Ishikawa (cell line): ENCODE data around the gene PEPD.

ENCODE experiments used
- CEBPB ChIP-seq: IDR thresholded peaks from 2 replicates; pipeline ENCODE4 v1.6.1; 2012
- CREB1 ChIP-seq: IDR thresholded peaks from 2 replicates; pipeline ENCODE4 v1.6.1; 2012; ENCODE audit warnings: low read depth
- EGR1 ChIP-seq: IDR thresholded peaks from 2 replicates; pipeline ENCODE4 v1.6.1; 2012
- EP300 ChIP-seq: IDR thresholded peaks from 2 replicates; pipeline ENCODE4 v1.6.1; 2012; ENCODE audit warnings: borderline replicate concordance
- FOXM1 ChIP-seq: IDR thresholded peaks from 2 replicates; pipeline ENCODE4 v1.6.1; 2012; ENCODE audit warnings: low read depth, borderline replicate concordance
- MAX ChIP-seq: IDR thresholded peaks from 2 replicates; pipeline ENCODE4 v1.6.1; 2012
- NFIC ChIP-seq: IDR thresholded peaks from 2 replicates; pipeline ENCODE4 v1.6.1; 2012
- RAD21 ChIP-seq: IDR thresholded peaks from 2 replicates; pipeline ENCODE4 v1.6.1; 2012; ENCODE audit warnings: low read depth
- REST ChIP-seq: IDR thresholded peaks from 2 replicates; pipeline ENCODE4 v1.6.1; 2012; ENCODE audit warnings: low read depth, mild to moderate bottlenecking
- TAF1 ChIP-seq: IDR thresholded peaks from 2 replicates; pipeline ENCODE4 v1.6.1; 2012; ENCODE audit warnings: low read depth, mild to moderate bottlenecking
- TCF12 ChIP-seq: IDR thresholded peaks from 2 replicates; pipeline ENCODE4 v1.6.1; 2012; ENCODE audit warnings: low read depth
- TEAD4 ChIP-seq: IDR thresholded peaks from 2 replicates; pipeline ENCODE4 v1.6.1; 2012
- USF1 ChIP-seq: IDR thresholded peaks from 2 replicates; pipeline ENCODE4 v1.6.1; 2012
- YY1 ChIP-seq: IDR thresholded peaks from 2 replicates; pipeline ENCODE4 v1.6.1; 2012; ENCODE audit warnings: low read depth
- ZBTB7A ChIP-seq: IDR thresholded peaks from 2 replicates; pipeline ENCODE4 v1.6.1; 2012; ENCODE audit warnings: low read depth

The PEPD gene

GRCh38 chr19:33518541-33518940, 3.0 kb downstream of the PEPD start:
- TF ChIP-seq EGR1 (no peak), REST (no peak), EP300 (no peak), CEBPB (no peak), NFIC (no peak), ZBTB7A (no peak), TEAD4 (no peak), TCF12 (no peak), TAF1 (no peak), FOXM1 (no peak)

- TF ChIP-seq FOXM1, result no peak
- TF ChIP-seq EP300, result no peak
Observed at GRCh38 chr19:33517922-33518321, 3.7 kb downstream of the PEPD start.

GRCh38 chr19:33515921-33516320, 5.7 kb downstream of the PEPD start:
- TF ChIP-seq RAD21, result no peak
- TF ChIP-seq EP300, result no peak
- no peak for TF ChIP-seq CREB1
- TF ChIP-seq MAX, result no peak
- no peak for TF ChIP-seq FOXM1
- no peak for TF ChIP-seq TAF1
- TF ChIP-seq TCF12, result no peak
- no peak for TF ChIP-seq USF1

GRCh38 chr19:33514885-33515551, 6.6 kb downstream of the PEPD start:
- TF ChIP-seq CREB1 (no peak), FOXM1 (no peak), MAX (no peak), EP300 (no peak), CEBPB (no peak), TEAD4 (no peak), USF1 (no peak), REST (no peak), TAF1 (no peak), YY1 (no peak), NFIC (no peak), RAD21 (no peak)

- TF ChIP-seq TCF12 (no peak), RAD21 (no peak), ZBTB7A (no peak), MAX (no peak), YY1 (no peak), TEAD4 (no peak), TAF1 (no peak), NFIC (no peak), FOXM1 (no peak), USF1 (no peak), EP300 (no peak), EGR1 (no peak), CREB1 (no peak), REST (no peak), CEBPB (no peak)
Observed at GRCh38 chr19:33513424-33513823, 8.2 kb downstream of the PEPD start.
